Lung (tissue), 12 donors: ENCODE measurements around the gene MAPK12. TPM values are rescaled to one million over a fixed set of nuclear protein-coding genes. Genes with fewer than 3 reads are reported as not detected.

Source experiments
- ATAC-seq: fragments of 200-7000 bp; cut with Tn5 transposase; one replicate; pipeline ENCODE4 v1.9.1; 2020; ENCODE audit warnings: moderate number of reproducible peaks; ENCODE audit not compliant: insufficient read depth, low FRiP score
- DNase-seq, 3 donors: peaks; one replicate each; pipeline ENCODE4 v3.0.0-alpha.2; 2013 to 2017
- H3K27ac ChIP-seq, 2 donors: one replicate each; pipeline ENCODE4 v1.5.1; 2013; ENCODE audit warnings: mild to moderate bottlenecking in 2 of 2, moderate library complexity in 2 of 2, control low read depth in 1 of 2, inconsistent platforms in 1 of 2, low read depth in 1 of 2, low read length in 1 of 2
- H3K27me3 ChIP-seq, 3 donors: one replicate each; pipeline ENCODE4 v1.5.1; 2013; ENCODE audit warnings: low read length in 2 of 3; ENCODE audit not compliant: control insufficient read depth in 3 of 3, insufficient read depth in 3 of 3
- H3K36me3 ChIP-seq, 4 donors: one replicate each; pipeline ENCODE4 v1.5.1; 2013; ENCODE audit warnings: low read length in 4 of 4, mild to moderate bottlenecking in 1 of 4, moderate library complexity in 1 of 4; ENCODE audit not compliant: control insufficient read depth in 4 of 4, insufficient read depth in 4 of 4
- H3K4me1 ChIP-seq, 5 donors: one replicate each; pipeline ENCODE4 v1.5.1; 2013; ENCODE audit warnings: low read length in 5 of 5, mild to moderate bottlenecking in 2 of 5, moderate library complexity in 1 of 5; ENCODE audit not compliant: control insufficient read depth in 5 of 5, insufficient read depth in 5 of 5
- H3K4me3 ChIP-seq: one replicate; pipeline ENCODE4 v1.5.1; 2013; ENCODE audit warnings: mild to moderate bottlenecking, control low read depth, moderate library complexity
- H3K9ac ChIP-seq, 2 donors: one replicate each; pipeline ENCODE4 v1.5.1; 2013; ENCODE audit warnings: low read length in 2 of 2, control low read depth in 1 of 2; ENCODE audit not compliant: insufficient read depth in 1 of 2
- H3K9me3 ChIP-seq, 4 donors: one replicate each; pipeline ENCODE4 v1.5.1; 2013; ENCODE audit warnings: low read length in 3 of 4, mild to moderate bottlenecking in 1 of 4, moderate library complexity in 1 of 4; ENCODE audit not compliant: control insufficient read depth in 4 of 4, insufficient read depth in 3 of 4
- CTCF ChIP-seq: IDR thresholded peaks from 2 replicates; pipeline ENCODE4 v1.5.1; 2012; ENCODE audit warnings: mild to moderate bottlenecking; ENCODE audit errors: control extremely low read depth, extremely low read depth
- WGBS, 2 donors: extraction: QIAGEN DNeasy Blood & Tissue Kit; methylation state at CpG; one replicate each; pipeline ENCODE4 v1.1.7; 2013; 5-methylcytosine and 5-hydroxymethylcytosine counted together
- polyA plus RNA-seq, 2 donors: library from polyadenylated mRNA; stranded (reverse); fragments of 200-250 nt; gene quantifications; one replicate each; pipeline ENCODE4 v1.2.1, GENCODE V29; 2013
- total RNA-seq, 2 donors: library from RNA; depleted of rRNA in 1 of 2; stranded (reverse); fragments of >200 nt in 1 of 2; gene quantifications; one replicate each; pipeline ENCODE4 v1.2.1, GENCODE V29; 2014 to 2021
- donor health status: control.
- donor health status: control.
- donor health status: Bipolar disorder and iron deficiency.
- donor health status: healthy.
- donor health status: DM: yes; HTN: yes; CAD: no.

MAPK12 gene
- total and polyA plus RNA-seq, 4 donors = 10.4 to 13.1 (median 11.9) TPM

GRCh38 chr22:50277761-50278160 lies 16.3 kb upstream of the MAPK12 start:
- peaks cover 0 to 6% (median 4%) of the 10 kb centered on the region in 5 donors for H3K4me1 ChIP-seq
- H3K27me3 ChIP-seq = no peaks in the 10 kb centered on the region
- no peak overlapping the region for H3K4me3 ChIP-seq
- TF ChIP-seq CTCF = no peak
- no peak overlapping the region for H3K27ac ChIP-seq
- no peak for DNase-seq
- 86 to 88% methylated on average over 25 of the region's 25 CpGs for WGBS, 2 donors
- no peak for ATAC-seq
- no peak overlapping the region for H3K9ac ChIP-seq
- peaks cover 7 to 74% (median 19%) of the 10 kb centered on the region in 4 donors for H3K36me3 ChIP-seq
- no peaks in the 10 kb centered on the region for H3K9me3 ChIP-seq

GRCh38 chr22:50276143-50276542 lies 14.7 kb upstream of the MAPK12 start:
- peak; percentile 86 for ATAC-seq

GRCh38 chr22:50275181-50276055 lies 13.9 kb upstream of the MAPK12 start:
- peak overlapping the region in 1 of 2 donors; percentile 54 for H3K27ac ChIP-seq
- peaks cover 0 to 51% (median 12%) of the 10 kb centered on the region in 4 donors for H3K36me3 ChIP-seq
- WGBS, 2 donors = 89 to 90% methylated on average over 43 of the region's 43 CpGs
- peaks cover 0 to 19% (median 8%) of the 10 kb centered on the region in 5 donors for H3K4me1 ChIP-seq
- no peak for TF ChIP-seq CTCF
- no peak overlapping the region for H3K9ac ChIP-seq
- H3K9me3 ChIP-seq = no peaks in the 10 kb centered on the region
- no peak overlapping the region for H3K4me3 ChIP-seq
- ATAC-seq (no peak), DNase-seq (no peak)
- no peaks in the 10 kb centered on the region for H3K27me3 ChIP-seq

More at GRCh38 chr22:50276143-50276542, 14.7 kb upstream of the MAPK12 start:
- Histone ChIP-seq H3K4me3 (no peak overlapping the region), H3K36me3 (peaks cover 4 to 57% (median 12%) of the 10 kb centered on the region in 4 donors), H3K4me1 (peaks cover 0 to 11% (median 3%) of the 10 kb centered on the region in 5 donors), H3K9ac (no peak overlapping the region), H3K27me3 (no peaks in the 10 kb centered on the region), H3K27ac (peak overlapping the region in 1 of 2 donors; percentile 54), H3K9me3 (no peaks in the 10 kb centered on the region)
- peak; percentile 65 for TF ChIP-seq CTCF
- DNase-seq = peak in 1 of 3 donors; percentile 56
- 65 to 74% methylated on average over 20 to 25 of the region's 25 CpGs for WGBS, 2 donors
